OCI-LY7 (cell line): ENCODE results near the gene FRMD5. TPM values are rescaled to one million over a fixed set of nuclear protein-coding genes. Genes with fewer than 3 reads are reported as not detected.

ENCODE experiments used
- BruUV-seq: library from RNA; stranded (reverse); fragments of 400-500 nt; replicated peaks from 2 replicates; lab custom pipeline; 2021; lab: Mats Ljungman, UMichigan
- CTCF ChIA-PET: fragments of 300-600 bp; sonication (Branson Sonifier 250); formaldehyde crosslinking; loops from one replicate; lab custom pipeline; 2022; ENCODE audit warnings: antibody characterized with exemption; ENCODE audit not compliant: unreplicated experiment; lab: Charles Lee
- POLR2A ChIA-PET: fragments of 300-600 bp; sonication (Branson Sonifier 250); formaldehyde crosslinking; loops from one replicate; lab custom pipeline; 2022; ENCODE audit warnings: antibody characterized with exemption; lab: Charles Lee
- DNase-seq: peaks from one replicate; pipeline ENCODE4 v3.0.0-alpha.2; 2015; ENCODE audit warnings: low spot score
- H2AFZ ChIP-seq: fragments of 200-600 bp; sonication (generic), shearing (Covaris generic); 2 replicates; pipeline ENCODE4 v1.6.1; 2014; ENCODE audit warnings: mild to moderate bottlenecking, antibody characterized with exemption, low read length, moderate library complexity
- H3K27ac ChIP-seq: fragments of 200-600 bp; sonication (generic); 2 replicates; pipeline ENCODE4 v1.5.1; 2014; ENCODE audit warnings: mixed run types, low read depth, mild to moderate bottlenecking, moderate library complexity, low read length, inconsistent platforms; ENCODE audit not compliant: poor library complexity, severe bottlenecking
- H3K36me3 ChIP-seq: fragments of 200-600 bp; sonication (generic); 2 replicates; pipeline ENCODE4 v1.6.1; 2014; ENCODE audit warnings: mild to moderate bottlenecking, antibody characterized with exemption, low read length, moderate library complexity, mixed read lengths; ENCODE audit not compliant: insufficient read depth
- H3K4me1 ChIP-seq: fragments of 200-600 bp; sonication (generic); 2 replicates; pipeline ENCODE4 v1.5.1; 2014; ENCODE audit warnings: mild to moderate bottlenecking, low read length; ENCODE audit not compliant: insufficient read depth, poor library complexity, severe bottlenecking
- H3K4me2 ChIP-seq: fragments of 200-600 bp; sonication (generic); 2 replicates; pipeline ENCODE4 v1.6.1; 2014; ENCODE audit warnings: mild to moderate bottlenecking, low read length
- H3K4me3 ChIP-seq: fragments of 200-600 bp; sonication (generic); 2 replicates; pipeline ENCODE4 v1.5.1; 2014; ENCODE audit warnings: mild to moderate bottlenecking, low read depth, low read length; ENCODE audit not compliant: poor library complexity, severe bottlenecking
- H3K79me2 ChIP-seq: fragments of 200-600 bp; sonication (generic); 2 replicates; pipeline ENCODE4 v1.6.1; 2016; ENCODE audit warnings: low read depth, mild to moderate bottlenecking, low read length, moderate library complexity, mixed read lengths; ENCODE audit not compliant: insufficient read depth
- H3K9me2 ChIP-seq: fragments of 200-600 bp; sonication (generic); 2 replicates; pipeline ENCODE4 v1.6.1; 2016; ENCODE audit warnings: mild to moderate bottlenecking, low read length, mixed read lengths; ENCODE audit not compliant: insufficient read depth
- H3K9me3 ChIP-seq: fragments of 200-600 bp; sonication (generic); 2 replicates; pipeline ENCODE4 v1.6.1; 2014; ENCODE audit warnings: mild to moderate bottlenecking, mixed run types, low read length, mixed read lengths
- H4K20me1 ChIP-seq: fragments of 200-600 bp; sonication (generic); 2 replicates; pipeline ENCODE4 v1.6.1; 2014; ENCODE audit warnings: mild to moderate bottlenecking, antibody characterized with exemption, low read length, moderate library complexity, mixed read lengths; ENCODE audit not compliant: insufficient read depth
- CTCF ChIP-seq: fragments of 200-600 bp; sonication (generic); conservative IDR thresholded peaks from 2 replicates; pipeline ENCODE4 v1.5.1; 2014; ENCODE audit warnings: mild to moderate bottlenecking, antibody characterized with exemption, low read length, moderate library complexity, mixed read lengths
- EZH2phosphoT487 ChIP-seq: fragments of 200-600 bp; sonication (generic); IDR thresholded peaks from 2 replicates; pipeline ENCODE4 v1.6.1; 2018; ENCODE audit warnings: low read depth, borderline replicate concordance, mild to moderate bottlenecking, mixed run types, antibody characterized with exemption, low read length, moderate library complexity, mixed read lengths
- intact Hi-C: fragments of 100-400 bp; cut with micrococcal nuclease; formaldehyde crosslinking; loops from one replicate; pipeline ENCODE4 v1.10.0; 2022; ENCODE audit not compliant: unreplicated experiment
- total RNA-seq, 2 experiments: library from RNA; depleted of rRNA in 1 of 2; stranded (reverse); fragments of >200 nt in 1 of 2; shearing (Covaris generic) in 1 of 2; gene quantifications; 2 replicates each; pipeline ENCODE4 v1.2.3, GENCODE V29; 2014 to 2022

Gene FRMD5
- total RNA-seq, 2 experiments from 2014 or later, result not detected

- Histone ChIP-seq H3K4me1 (peaks cover 3% of the 10 kb centered on the region), H3K9me3 (no peaks in the 10 kb centered on the region), H3K4me3 (no peak overlapping the region), H3K79me2 (no peaks in the 10 kb centered on the region), H2AFZ (no peak overlapping the region), H3K9me2 (no peaks in the 10 kb centered on the region), H3K27ac (no peak overlapping the region), H4K20me1 (no peaks in the 10 kb centered on the region), H3K4me2 (no peak overlapping the region), H3K36me3 (no peaks in the 10 kb centered on the region)
- no TSS peak for BruUV-seq
- ChIA-PET CTCF (no interaction called here), POLR2A (interaction anchor here (0.6 kb wide), 1 partner anchor 362 kb away, joined by 5 read pairs; no protein-coding TSS in a partner anchor)
- no peak for DNase-seq
- TF ChIP-seq CTCF (no peak), EZH2phosphoT487 (no peak)
- intact Hi-C loops, result no loop called here
Observed at GRCh38 chr15:44199393-44199792, 4.3 kb upstream of the FRMD5 start.

GRCh38 chr15:44194323-44195150 lies 534 bp downstream of the FRMD5 start:
- no TSS peak for BruUV-seq
- Histone ChIP-seq H3K79me2 (no peaks in the 10 kb centered on the region), H3K4me1 (peaks cover 3% of the 10 kb centered on the region), H4K20me1 (no peaks in the 10 kb centered on the region), H3K4me3 (peak overlapping the region; percentile 65), H3K4me2 (peak overlapping the region; percentile 82), H3K9me2 (no peaks in the 10 kb centered on the region), H3K27ac (no peak overlapping the region), H3K36me3 (no peaks in the 10 kb centered on the region), H2AFZ (peak overlapping the region; percentile 97; the same call in 1 of the 2 replicates), H3K9me3 (no peaks in the 10 kb centered on the region)
- intact Hi-C loops, result no loop called here
- CTCF ChIA-PET, result no interaction called here
- no peak for TF ChIP-seq EZH2phosphoT487
- no peak for DNase-seq
- POLR2A ChIA-PET, result no interaction called here

- POLR2A ChIA-PET, result no interaction called here
Observed at GRCh38 chr15:44193651-44194322, 1.3 kb downstream of the FRMD5 start.

More at GRCh38 chr15:44193651-44194322, 1.3 kb downstream of the FRMD5 start:
- H3K36me3 ChIP-seq, result no peaks in the 10 kb centered on the region
- intact Hi-C loops, result no loop called here
- H3K9me2 ChIP-seq, result no peaks in the 10 kb centered on the region
- no peaks in the 10 kb centered on the region for H4K20me1 ChIP-seq
- TF ChIP-seq EZH2phosphoT487 (no peak), CTCF (no peak)
- no peaks in the 10 kb centered on the region for H3K79me2 ChIP-seq
- CTCF ChIA-PET, result no interaction called here
- DNase-seq, result no peak
- no TSS peak for BruUV-seq
- H2AFZ ChIP-seq, result no peak overlapping the region
- peaks cover 3% of the 10 kb centered on the region for H3K4me1 ChIP-seq
- H3K4me3 ChIP-seq, result no peak overlapping the region
- H3K27ac ChIP-seq, result no peak overlapping the region
- no peaks in the 10 kb centered on the region for H3K9me3 ChIP-seq
- no peak overlapping the region for H3K4me2 ChIP-seq
